Skin epidermis (tissue), 12 donors: ENCODE measurements around the gene MPRIP.
"Not testable (repeated sequence)": the region's sequence is repeated elsewhere in the genome, so short reads cannot be mapped to it uniquely, and the experiment has no call there.

ENCODE experiments used
- H3K27ac ChIP-seq, 21 experiments: fragments of 200-600 bp; sonication (generic) in 11 of 21; one replicate each; pipeline ENCODE4 v1.5.0; 2020; ENCODE audit warnings: mild to moderate bottlenecking in 3 of 21, inconsistent platforms in 2 of 21, moderate library complexity in 2 of 21
- H3K4me3 ChIP-seq, 7 experiments: fragments of 200-600 bp; sonication (generic) in 2 of 7; one replicate each; pipeline ENCODE4 v1.5.0; 2020; ENCODE audit warnings: inconsistent platforms in 2 of 7, mild to moderate bottlenecking in 2 of 7, moderate library complexity in 1 of 7

MPRIP gene

GRCh38 chr17:17131839-17132238, 89.6 kb downstream of the MPRIP start:
- H3K27ac ChIP-seq = no peak overlapping the region
- no peak overlapping the region for H3K4me3 ChIP-seq

GRCh38 chr17:17132746-17133145, 90.5 kb downstream of the MPRIP start:
- no peak overlapping the region for H3K4me3 ChIP-seq
- H3K27ac ChIP-seq = no peak overlapping the region

- Histone ChIP-seq H3K4me3 (no peak overlapping the region), H3K27ac (no peak overlapping the region)
These were observed 92.0 kb downstream of the MPRIP start for GRCh38 chr17:17134051-17134956.

- no peak overlapping the region for H3K27ac ChIP-seq
- H3K4me3 ChIP-seq = no peak overlapping the region
These were observed 92.7 kb downstream of the MPRIP start for GRCh38 chr17:17134957-17135333.

- not testable (repeated sequence) for H3K4me3 ChIP-seq, H3K27ac ChIP-seq
These were observed 94.0 kb downstream of the MPRIP start for GRCh38 chr17:17136221-17136620.

- Histone ChIP-seq H3K27ac (no peak overlapping the region), H3K4me3 (no peak overlapping the region)
These were observed 95.7 kb downstream of the MPRIP start for GRCh38 chr17:17137731-17138585.

GRCh38 chr17:17139972-17140589, 97.8 kb downstream of the MPRIP start:
- H3K27ac ChIP-seq = peak overlapping the region in 1 of 21 experiments; percentile 3
- H3K4me3 ChIP-seq = no peak overlapping the region

- Histone ChIP-seq H3K27ac (peak overlapping the region in 2 of 21 experiments; percentile 4 to 28), H3K4me3 (no peak overlapping the region)
These were observed 98.3 kb downstream of the MPRIP start for GRCh38 chr17:17140590-17140980.

GRCh38 chr17:17141279-17141678, 99.0 kb downstream of the MPRIP start:
- Histone ChIP-seq H3K4me3 (no peak overlapping the region), H3K27ac (peak overlapping the region in 2 of 21 experiments; percentile 4 to 27)

- Histone ChIP-seq H3K27ac (peak overlapping the region in 5 of 21 experiments; percentile 6 to 49 (median 27)), H3K4me3 (no peak overlapping the region)
These were observed 99.7 kb downstream of the MPRIP start for GRCh38 chr17:17141860-17142552.

GRCh38 chr17:17142556-17142955, 100.3 kb downstream of the MPRIP start:
- H3K27ac ChIP-seq = peak overlapping the region in 1 of 21 experiments; percentile 49

GRCh38 chr17:17143501-17143900, 101.2 kb downstream of the MPRIP start:
- no peak overlapping the region for H3K4me3 ChIP-seq

More at GRCh38 chr17:17142556-17142955, 100.3 kb downstream of the MPRIP start:
- no peak overlapping the region for H3K4me3 ChIP-seq

GRCh38 chr17:17144061-17144460, 101.8 kb downstream of the MPRIP start:
- no peak overlapping the region for H3K27ac ChIP-seq
- no peak overlapping the region for H3K4me3 ChIP-seq

More at GRCh38 chr17:17143501-17143900, 101.2 kb downstream of the MPRIP start:
- peak overlapping the region in 1 of 21 experiments; percentile 9 for H3K27ac ChIP-seq

- Histone ChIP-seq H3K27ac (no peak overlapping the region), H3K4me3 (no peak overlapping the region)
These were observed 102.8 kb downstream of the MPRIP start for GRCh38 chr17:17144916-17145665.

GRCh38 chr17:17146786-17147406, 104.6 kb downstream of the MPRIP start:
- H3K27ac ChIP-seq = no peak overlapping the region
- no peak overlapping the region for H3K4me3 ChIP-seq

- H3K4me3 ChIP-seq = no peak overlapping the region
- no peak overlapping the region for H3K27ac ChIP-seq
These were observed 105.6 kb downstream of the MPRIP start for GRCh38 chr17:17147821-17148220.

GRCh38 chr17:17149520-17150447, 107.5 kb downstream of the MPRIP start:
- H3K4me3 ChIP-seq = no peak overlapping the region
- peak overlapping the region in 2 of 21 experiments; percentile 16 to 57 for H3K27ac ChIP-seq
